Osteocyte (in vitro differentiated cells): ENCODE measurements around the gene CDKN1C. TPM values are rescaled to one million over a fixed set of nuclear protein-coding genes. Genes with fewer than 3 reads are reported as not detected.
A peak's percentile ranks its signal among the peaks of the same experiment; 100 is the strongest.

Experiments used
- DNase-seq: peaks from one replicate; pipeline ENCODE4 v3.0.0; 2021; ENCODE audit warnings: mixed read lengths; ENCODE audit not compliant: unreplicated experiment; ENCODE audit errors: extremely low spot score
- H3K27ac Mint-ChIP-seq: one replicate; pipeline ENCODE4 v1.8.0; 2021; ENCODE audit warnings: mild to moderate bottlenecking, mixed read lengths; ENCODE audit not compliant: unreplicated experiment
- H3K27me3 Mint-ChIP-seq: one replicate; pipeline ENCODE4 v1.8.0; 2021; ENCODE audit warnings: mixed read lengths; ENCODE audit not compliant: unreplicated experiment
- H3K36me3 Mint-ChIP-seq: one replicate; pipeline ENCODE4 v1.8.0; 2021; ENCODE audit warnings: mixed read lengths; ENCODE audit not compliant: unreplicated experiment
- H3K4me1 Mint-ChIP-seq: one replicate; pipeline ENCODE4 v1.8.0; 2021; ENCODE audit warnings: mixed read lengths; ENCODE audit not compliant: unreplicated experiment
- H3K4me3 Mint-ChIP-seq: one replicate; pipeline ENCODE4 v1.8.0; 2021; ENCODE audit warnings: mild to moderate bottlenecking, moderate library complexity, mixed read lengths; ENCODE audit not compliant: unreplicated experiment
- H3K9me3 Mint-ChIP-seq: one replicate; pipeline ENCODE4 v1.8.0; 2021; ENCODE audit warnings: mixed read lengths; ENCODE audit not compliant: unreplicated experiment
- total RNA-seq: library from RNA; stranded (reverse); gene quantifications from 2 replicates; pipeline ENCODE4 v1.2.1, GENCODE V29; 2021
- TF ChIP-seq, protein P1 (sequence below): fragments of 200-600 bp; sonication (generic); IDR thresholded peaks from 2 replicates; pipeline ENCODE4 v1.5.0; 2021; ENCODE audit warnings: antibody characterized with exemption, mild to moderate bottlenecking, moderate library complexity

CDKN1C gene
- total RNA-seq, 1 donor from 2014 or later: 19.2 TPM

DNA sequence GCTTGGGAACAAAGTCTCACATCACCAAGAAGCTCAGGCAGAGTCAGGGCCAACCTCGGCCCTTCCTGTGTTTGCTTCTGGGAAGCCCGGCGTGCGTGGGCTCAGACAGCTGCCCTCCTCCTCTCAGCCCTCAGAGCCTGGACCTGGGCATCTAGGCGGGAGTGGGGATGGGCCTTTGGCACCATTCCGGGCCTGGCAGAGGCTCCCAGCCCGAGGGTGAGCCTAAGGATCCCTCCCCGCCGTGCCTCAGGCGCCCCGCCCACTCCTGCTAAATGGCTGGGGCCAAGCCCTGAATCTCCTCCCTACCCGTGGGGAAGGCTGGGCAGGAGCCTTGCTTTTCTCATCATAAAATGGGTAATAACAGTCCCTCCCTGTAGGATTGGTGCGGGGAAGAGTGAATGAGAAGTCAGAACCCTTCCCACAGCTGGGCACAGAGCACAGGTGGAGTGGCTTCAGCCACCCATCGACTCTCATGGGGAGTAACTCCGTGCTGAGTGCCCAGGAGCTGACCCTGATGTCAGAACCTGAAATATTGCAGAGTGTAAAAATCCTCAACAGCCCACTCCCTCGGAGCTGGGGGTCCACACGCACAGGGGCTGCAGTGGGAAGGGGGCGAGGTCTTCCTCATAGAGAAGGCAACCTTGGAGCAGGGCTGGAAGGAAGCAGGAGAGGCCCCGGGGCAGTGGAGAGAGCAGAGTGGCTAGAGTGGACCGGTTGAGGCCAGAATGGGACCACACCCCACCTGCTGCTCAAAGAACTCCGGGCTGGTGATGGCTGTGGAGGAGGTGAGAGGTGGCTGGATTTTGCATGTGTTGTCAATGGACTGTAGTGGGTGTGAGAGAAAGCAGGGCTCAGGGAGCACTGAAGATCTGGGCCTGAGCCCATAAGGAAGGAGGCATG lies 18.8 kb upstream of the CDKN1C start:
- Mint-ChIP-seq H3K27ac (no peak overlapping the region), H3K4me1 (peaks cover 41% of the 10 kb centered on the region), H3K4me3 (peak overlapping the region; percentile 60), H3K9me3 (no peaks in the 10 kb centered on the region), H3K36me3 (no peaks in the 10 kb centered on the region), H3K27me3 (no peaks in the 10 kb centered on the region)
- no peak for DNase-seq
- TF ChIP-seq, protein P1, sequence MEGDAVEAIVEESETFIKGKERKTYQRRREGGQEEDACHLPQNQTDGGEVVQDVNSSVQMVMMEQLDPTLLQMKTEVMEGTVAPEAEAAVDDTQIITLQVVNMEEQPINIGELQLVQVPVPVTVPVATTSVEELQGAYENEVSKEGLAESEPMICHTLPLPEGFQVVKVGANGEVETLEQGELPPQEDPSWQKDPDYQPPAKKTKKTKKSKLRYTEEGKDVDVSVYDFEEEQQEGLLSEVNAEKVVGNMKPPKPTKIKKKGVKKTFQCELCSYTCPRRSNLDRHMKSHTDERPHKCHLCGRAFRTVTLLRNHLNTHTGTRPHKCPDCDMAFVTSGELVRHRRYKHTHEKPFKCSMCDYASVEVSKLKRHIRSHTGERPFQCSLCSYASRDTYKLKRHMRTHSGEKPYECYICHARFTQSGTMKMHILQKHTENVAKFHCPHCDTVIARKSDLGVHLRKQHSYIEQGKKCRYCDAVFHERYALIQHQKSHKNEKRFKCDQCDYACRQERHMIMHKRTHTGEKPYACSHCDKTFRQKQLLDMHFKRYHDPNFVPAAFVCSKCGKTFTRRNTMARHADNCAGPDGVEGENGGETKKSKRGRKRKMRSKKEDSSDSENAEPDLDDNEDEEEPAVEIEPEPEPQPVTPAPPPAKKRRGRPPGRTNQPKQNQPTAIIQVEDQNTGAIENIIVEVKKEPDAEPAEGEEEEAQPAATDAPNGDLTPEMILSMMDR: no peak

DNA sequence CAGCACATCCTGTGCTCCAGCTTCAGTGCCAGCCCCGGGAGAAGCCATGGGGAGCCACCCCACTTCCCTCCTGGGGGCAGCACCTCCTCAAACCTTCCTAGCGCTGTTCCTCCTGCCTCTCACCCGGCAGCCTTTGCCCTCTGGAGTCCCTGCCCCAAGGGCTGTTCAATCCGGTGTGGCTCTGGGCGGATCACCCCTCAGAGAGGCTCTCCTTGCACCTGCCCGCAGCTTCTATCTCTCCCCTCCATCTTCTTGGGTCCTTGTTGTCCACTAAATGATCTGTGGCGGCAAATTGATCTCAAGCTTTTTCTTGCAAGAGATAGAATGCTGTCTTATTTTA lies 18.1 kb upstream of the CDKN1C start:
- DNase-seq: no peak
- Mint-ChIP-seq H3K27ac (peak overlapping the region; percentile 49), H3K4me3 (peak overlapping the region; percentile 60), H3K27me3 (no peaks in the 10 kb centered on the region), H3K9me3 (no peaks in the 10 kb centered on the region), H3K4me1 (peaks cover 48% of the 10 kb centered on the region), H3K36me3 (no peaks in the 10 kb centered on the region)
- TF ChIP-seq, protein P1: no peak

DNA sequence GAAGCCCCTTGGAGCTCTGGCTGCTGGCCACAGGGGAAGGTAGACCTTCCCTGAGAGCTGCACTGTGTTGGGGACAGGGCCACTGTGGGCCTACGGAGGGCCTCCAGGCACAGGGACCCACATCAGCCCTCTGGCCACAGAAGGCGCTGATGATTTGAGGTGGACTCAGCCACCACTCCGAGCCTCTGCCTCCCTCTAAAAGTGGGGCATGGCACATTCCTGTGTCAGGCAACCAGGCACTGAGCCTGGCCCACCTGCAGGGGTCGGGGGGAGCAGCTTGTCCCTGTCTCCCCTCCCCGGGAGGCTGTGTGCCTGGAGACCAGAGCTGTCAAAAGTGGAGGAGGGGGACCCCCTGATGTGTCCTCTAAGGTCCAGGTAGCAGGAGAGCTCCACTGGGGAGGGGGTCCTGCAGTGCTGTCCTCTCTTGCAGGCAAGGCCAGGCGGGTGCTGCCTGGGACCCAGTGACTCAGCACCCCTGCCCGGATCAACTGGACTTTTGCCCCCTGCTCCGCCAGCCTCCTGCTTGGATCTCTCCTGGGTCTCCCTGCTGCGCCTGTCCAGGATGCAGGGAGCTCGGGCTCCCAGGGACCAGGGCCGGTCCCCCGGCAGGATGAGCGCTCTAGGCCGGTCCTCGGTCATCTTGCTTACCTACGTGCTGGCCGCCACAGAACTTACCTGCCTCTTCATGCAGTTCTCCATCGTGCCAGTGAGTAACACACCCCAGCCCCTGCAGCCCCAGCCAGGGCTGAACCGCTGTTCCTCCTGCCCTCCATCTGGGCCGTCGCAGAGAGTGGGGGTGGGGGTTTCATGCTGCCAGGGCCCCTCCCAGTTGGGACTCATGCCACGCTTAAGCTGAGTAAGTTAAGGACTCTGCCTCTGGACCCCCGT lies 17.5 kb upstream of the CDKN1C start:
- no peaks in the 10 kb centered on the region for H3K9me3 Mint-ChIP-seq
- peaks cover 54% of the 10 kb centered on the region for H3K4me1 Mint-ChIP-seq
- TF ChIP-seq, protein P1: no peak
- peak overlapping the region; percentile 14 for H3K27ac Mint-ChIP-seq
- H3K27me3 Mint-ChIP-seq: no peaks in the 10 kb centered on the region
- no peak for DNase-seq
- no peaks in the 10 kb centered on the region for H3K36me3 Mint-ChIP-seq
- H3K4me3 Mint-ChIP-seq: peak overlapping the region; percentile 73

DNA sequence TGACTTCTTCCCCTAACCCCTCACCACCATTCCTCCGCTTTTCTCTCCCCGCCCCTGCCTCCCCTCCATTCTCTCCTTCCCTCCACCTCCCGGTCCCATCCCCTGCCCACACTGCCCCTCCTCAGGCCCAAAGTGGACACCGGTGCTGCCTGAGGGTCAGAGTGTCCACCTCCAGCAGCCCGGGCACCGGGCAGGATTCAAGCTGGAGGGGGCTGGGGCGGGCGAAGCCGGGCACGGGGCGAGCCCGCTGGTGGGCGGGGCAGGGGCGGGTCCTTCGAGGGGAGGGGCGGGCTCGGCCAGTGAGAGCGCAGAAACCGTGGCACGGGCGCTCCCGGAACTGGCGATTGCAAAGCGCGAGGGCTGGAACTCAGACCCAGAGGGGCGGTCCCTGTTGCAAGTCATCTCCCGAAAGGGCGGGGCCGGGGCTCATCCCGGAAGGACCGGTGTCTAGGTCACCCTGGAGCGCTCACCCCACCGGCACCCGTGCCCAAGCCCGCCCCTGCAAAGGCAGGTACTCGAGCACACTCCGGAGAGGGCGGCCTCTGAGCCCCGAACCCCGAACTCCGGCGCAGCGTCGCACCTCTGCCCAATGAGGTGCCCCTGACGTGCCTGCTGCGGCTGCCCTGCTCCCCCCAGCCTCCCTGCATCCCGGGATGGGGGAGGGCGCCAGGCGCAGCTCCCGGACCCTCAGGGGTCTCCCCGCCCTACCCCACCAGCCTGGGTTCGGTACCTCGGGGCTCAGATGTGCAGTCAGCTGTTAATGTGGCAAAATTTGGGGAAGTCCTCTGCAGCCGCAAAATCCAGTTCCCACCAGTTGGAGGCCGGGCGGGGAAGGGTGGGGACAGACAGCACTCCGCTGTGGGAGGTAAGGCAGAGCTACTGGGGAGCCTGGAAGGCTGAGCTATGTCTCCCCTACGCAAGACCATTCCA lies 16.5 kb upstream of the CDKN1C start:
- peaks cover 58% of the 10 kb centered on the region for H3K4me1 Mint-ChIP-seq
- peak; percentile 95 for DNase-seq
- H3K27me3 Mint-ChIP-seq: no peaks in the 10 kb centered on the region
- H3K9me3 Mint-ChIP-seq: no peaks in the 10 kb centered on the region
- H3K4me3 Mint-ChIP-seq: peak overlapping the region; percentile 73
- TF ChIP-seq, protein P1: no peak
- H3K27ac Mint-ChIP-seq: peak overlapping the region; percentile 66
- H3K36me3 Mint-ChIP-seq: no peaks in the 10 kb centered on the region
